Fibroblast of skin of right quadriceps (primary cell): ENCODE measurements around the gene AK5.
"Not testable (repeated sequence)": the region's sequence is repeated elsewhere in the genome, so short reads cannot be mapped to it uniquely, and the experiment has no call there.

ENCODE experiments used
- DNase-seq: peaks from one replicate; pipeline ENCODE4 v3.0.0-alpha.2; 2013

The AK5 gene

GRCh38 chr1:77513839-77514763 is 232.3 kb downstream of the AK5 start:
- peak; percentile 96 for DNase-seq

GRCh38 chr1:77514921-77515776 is 233.3 kb downstream of the AK5 start:
- peak; percentile 82 for DNase-seq

DNA sequence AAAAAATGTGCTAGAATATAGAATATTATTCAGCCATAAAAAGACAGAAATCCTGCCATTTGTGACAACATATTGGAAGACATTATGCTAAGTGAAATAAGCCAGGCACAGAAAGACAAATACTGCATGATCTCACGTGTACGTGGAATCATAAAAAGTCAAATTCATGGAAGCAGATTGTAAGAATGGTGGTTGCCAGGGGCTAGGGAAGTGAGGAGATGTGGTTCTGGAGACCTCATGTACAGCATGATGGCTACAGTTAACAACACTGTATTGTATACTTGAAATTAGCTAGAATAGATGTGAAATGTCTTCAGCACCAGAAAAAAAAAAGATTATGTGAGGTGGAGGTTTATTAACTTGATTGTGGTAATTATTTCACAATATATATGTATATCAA is 234.3 kb downstream of the AK5 start:
- no peak for DNase-seq

GRCh38 chr1:77524038-77524437 is 242.2 kb downstream of the AK5 start:
- DNase-seq, result no peak

GRCh38 chr1:77531149-77531548 is 249.3 kb downstream of the AK5 start:
- not testable (repeated sequence) for DNase-seq

- DNase-seq, result not testable (repeated sequence)
These were observed 249.9 kb downstream of the AK5 start for GRCh38 chr1:77531596-77532280.

DNA sequence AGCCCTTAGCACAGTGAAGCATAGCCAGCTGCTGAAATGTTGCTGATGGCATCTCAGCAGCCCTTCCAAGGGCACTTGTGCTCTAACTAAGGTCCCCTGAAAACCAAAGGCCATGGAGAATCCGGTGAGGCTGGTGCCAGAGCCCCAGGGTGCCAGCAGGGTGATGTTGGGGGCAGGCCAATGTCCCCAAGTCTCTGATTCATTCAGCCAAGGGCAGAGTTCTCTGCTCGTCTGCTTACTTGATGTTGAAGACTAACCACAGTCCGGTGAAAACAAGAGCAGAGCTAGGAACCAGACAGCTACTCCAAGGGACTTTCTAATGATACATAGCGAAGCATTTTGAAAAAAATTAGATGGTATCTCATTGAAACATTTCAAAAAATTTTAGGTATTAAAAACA is 250.8 kb downstream of the AK5 start:
- no peak for DNase-seq

- DNase-seq, result peak; percentile 79
These were observed 252.0 kb downstream of the AK5 start for GRCh38 chr1:77533660-77534305.

DNA sequence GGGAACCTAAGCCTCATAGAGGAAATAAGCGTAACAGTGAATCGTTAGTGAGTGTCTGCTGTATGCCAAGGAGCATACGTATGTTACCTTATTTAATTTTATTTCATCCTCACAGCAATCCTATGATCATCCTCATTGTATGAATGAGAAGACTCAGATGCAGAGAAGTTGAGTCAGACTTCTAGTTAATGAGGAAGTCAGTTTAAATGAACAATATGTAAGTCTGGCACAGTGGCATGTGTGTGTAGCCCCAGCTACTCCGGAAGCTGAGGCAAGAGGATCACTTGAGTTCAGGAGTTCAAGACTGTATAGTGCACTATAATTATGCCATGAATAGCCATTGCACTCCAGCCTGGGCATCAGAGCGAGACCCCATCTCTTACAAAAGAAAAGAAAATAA is 252.6 kb downstream of the AK5 start:
- DNase-seq, result peak; percentile 68

DNA sequence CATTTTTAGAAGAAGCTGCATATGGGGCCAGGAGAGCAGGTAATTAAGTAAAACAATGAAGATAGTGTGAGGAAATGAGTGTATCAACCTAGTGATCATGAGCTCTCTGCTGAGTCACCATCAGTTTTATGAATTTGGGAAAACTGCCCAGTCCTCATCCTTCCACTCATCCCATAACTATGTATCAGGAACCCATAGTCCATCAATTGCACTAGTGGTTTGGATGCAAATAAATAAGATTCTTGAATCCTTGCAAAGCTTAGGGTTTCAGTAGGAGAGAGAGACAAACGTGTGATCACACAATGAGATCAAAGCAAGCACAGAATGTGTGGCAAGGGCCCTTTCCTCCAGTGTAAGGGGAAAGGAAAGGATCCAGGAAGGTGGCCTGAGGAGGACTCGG is 255.0 kb downstream of the AK5 start:
- peak; percentile 99 for DNase-seq

DNA sequence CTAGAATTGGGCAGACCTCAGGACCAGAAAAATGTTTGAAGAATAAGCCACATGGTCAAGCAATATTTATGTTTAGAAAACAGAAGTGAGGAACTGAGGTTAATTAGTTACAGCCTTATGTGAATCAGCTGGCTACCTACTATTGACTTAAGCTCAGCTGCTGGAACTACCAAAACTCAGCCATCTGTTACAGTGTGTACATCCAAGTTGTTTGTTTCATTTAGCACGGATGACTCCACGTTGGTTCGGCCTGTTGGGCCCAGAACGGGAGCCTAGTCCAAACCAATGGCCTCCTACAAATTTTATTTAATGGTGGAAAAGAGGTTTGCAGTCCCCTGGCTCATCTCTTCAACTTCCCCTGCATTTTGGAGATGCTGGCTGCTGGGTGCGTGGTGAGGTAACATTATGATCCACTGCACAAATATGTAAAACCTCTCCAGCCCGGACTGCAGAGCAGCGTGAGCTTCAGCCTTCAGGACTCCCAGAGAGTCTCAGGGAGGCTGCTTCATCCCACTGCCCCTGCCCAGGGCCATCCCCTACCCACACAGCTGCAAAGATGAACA is 257.2 kb downstream of the AK5 start:
- peak; percentile 94 for DNase-seq

DNA sequence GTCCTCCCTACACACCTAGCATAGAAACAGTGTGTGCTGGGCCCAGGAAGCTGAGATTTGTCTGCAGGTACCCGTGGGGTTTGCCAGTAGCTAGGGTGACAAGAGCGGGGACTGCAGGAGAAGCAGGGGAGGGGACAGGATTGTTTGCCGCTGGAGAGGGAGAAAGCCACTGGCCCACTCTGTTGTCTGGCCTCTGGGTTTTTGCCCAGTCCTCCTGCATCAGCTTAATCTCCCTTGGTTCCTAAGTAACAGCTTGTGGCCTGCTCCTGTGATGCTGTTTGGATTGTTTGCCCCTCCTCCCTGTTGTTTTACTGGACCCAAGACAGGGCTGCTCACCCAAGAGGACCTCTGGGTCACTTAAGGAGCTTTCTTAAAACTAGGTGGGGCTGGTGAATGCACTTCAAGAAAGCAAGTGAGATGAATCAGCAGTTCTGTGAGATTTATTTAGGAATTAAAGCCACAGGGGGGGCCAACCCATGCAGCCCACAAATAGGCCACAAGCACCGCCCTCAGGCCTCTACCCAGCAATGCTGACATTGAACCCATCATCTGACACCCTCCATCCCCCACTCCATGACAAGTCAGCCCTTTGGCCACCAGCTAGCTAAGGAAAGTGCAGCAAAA is 257.8 kb downstream of the AK5 start:
- peak; percentile 94 for DNase-seq

DNA sequence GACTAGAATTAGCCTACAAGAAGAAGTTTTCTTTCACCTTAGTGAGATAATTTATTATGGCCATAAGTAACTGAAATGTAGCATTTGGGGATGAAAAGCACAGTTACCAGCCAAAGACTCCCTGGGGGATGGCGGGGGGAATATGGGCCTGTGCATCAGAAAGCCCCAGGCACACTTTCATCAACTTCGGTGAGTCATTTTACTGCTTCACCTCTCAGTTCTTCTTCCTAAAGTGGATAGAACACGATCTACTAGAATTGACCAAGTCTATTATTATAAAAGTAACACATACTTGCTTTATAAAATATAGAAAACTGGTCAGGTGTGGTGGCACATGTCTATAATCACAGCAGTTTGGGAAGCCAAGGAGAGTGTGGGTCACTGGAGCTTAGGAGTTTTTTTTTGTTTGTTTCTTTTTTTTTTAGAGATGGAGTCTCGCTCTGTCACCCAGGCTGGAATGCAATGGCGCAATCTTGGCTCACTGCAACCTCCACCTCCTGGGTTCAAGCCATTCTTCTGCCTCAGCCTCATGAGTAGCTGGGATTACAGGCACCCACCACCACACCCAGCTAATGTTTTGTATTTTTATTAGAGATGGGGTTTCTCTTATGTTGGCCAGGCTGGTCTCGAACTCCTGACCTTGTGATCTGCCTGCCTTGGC is 258.8 kb downstream of the AK5 start:
- DNase-seq, result peak; percentile 97

GRCh38 chr1:77541162-77541545 is 259.3 kb downstream of the AK5 start:
- no peak for DNase-seq

DNA sequence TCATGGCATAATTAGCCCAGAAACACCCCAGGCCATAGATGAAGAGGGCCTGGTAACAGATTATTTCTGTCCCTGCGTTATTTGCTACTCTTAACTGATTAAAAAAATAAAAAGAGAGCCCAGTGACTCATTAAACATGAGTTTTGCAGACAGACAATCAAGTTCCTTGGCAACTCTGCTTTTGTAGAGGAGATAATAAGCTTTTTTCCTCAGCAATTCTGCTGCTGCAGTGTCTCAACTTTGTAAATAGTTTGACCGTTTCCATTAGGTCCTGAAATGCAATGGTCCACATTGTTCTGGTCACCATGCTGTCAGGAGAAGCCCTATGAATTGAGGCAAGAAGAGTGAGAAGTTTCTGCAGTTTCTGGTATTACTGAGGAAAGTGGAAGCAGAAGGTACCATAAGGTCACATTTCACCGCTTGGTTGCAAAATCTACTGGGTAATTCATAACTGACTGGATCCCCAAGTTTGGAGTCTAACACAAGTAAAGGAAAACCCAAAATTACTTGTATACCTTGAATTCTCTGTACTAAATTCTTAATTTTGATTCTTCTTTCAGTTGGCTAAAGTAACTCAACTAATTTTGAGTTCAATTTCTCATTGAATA is 261.1 kb downstream of the AK5 start:
- DNase-seq, result peak; percentile 36

- DNase-seq, result peak; percentile 65
These were observed 262.1 kb downstream of the AK5 start for GRCh38 chr1:77543822-77544448.

- no peak for DNase-seq
These were observed 263.0 kb downstream of the AK5 start for GRCh38 chr1:77544845-77545244.

GRCh38 chr1:77545970-77546369 is 264.2 kb downstream of the AK5 start:
- peak; percentile 99 for DNase-seq

- no peak for DNase-seq
These were observed 265.1 kb downstream of the AK5 start for GRCh38 chr1:77546890-77547289.

GRCh38 chr1:77548285-77548684 is 266.5 kb downstream of the AK5 start:
- DNase-seq, result no peak
